GM03348 (cell line): ENCODE results near the gene CXCR4.
"Not testable (repeated sequence)": the region's sequence is repeated elsewhere in the genome, so short reads cannot be mapped to it uniquely, and the experiment has no call there.

Experiments
- DNase-seq: peaks from one replicate; pipeline ENCODE4 v3.0.0; 2012; ENCODE audit warnings: low spot score

Gene CXCR4

DNA sequence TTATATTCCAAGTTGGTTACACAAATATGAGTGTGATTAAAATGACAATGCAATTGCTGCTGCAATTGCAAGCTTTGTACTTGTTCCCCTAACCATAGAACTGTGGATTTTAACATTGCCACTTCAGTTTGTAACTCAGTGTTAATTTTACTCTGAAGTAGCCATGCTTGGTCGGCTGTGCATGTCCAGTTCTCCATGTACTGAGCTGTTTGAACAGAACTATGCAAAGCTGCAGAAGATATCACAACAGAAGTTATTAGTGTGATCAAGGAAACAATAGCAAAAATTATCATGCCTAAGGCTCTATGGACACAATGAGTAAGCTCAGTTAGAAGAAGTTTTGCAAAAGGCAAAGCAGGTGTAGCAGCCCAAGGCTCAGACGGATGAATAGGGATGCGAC is 45.3 kb downstream of the CXCR4 start:
- DNase-seq = no peak

- not testable (repeated sequence) for DNase-seq
Observed at GRCh38 chr2:136071887-136072286, 46.1 kb downstream of the CXCR4 start.

DNA sequence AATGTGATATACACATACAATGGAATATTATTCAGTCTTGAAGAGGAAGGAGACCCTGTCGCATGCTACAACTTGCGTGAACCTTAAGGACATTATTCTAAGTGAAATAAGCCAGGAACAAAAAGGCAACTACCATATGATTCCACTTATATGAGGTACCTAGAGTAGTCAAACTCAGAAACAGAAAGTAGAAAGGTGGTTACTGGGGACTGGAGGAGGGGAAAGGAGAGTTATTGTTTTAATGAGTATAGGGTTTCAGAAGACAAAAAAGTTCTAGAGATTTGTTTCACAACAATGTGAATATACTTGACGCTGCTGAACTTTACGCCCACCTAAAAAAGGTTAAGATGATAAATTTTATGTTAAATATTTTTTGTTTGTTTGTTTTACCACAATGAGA is 47.0 kb downstream of the CXCR4 start:
- DNase-seq = no peak

GRCh38 chr2:136069773-136070172 is 48.2 kb downstream of the CXCR4 start:
- no peak for DNase-seq

DNA sequence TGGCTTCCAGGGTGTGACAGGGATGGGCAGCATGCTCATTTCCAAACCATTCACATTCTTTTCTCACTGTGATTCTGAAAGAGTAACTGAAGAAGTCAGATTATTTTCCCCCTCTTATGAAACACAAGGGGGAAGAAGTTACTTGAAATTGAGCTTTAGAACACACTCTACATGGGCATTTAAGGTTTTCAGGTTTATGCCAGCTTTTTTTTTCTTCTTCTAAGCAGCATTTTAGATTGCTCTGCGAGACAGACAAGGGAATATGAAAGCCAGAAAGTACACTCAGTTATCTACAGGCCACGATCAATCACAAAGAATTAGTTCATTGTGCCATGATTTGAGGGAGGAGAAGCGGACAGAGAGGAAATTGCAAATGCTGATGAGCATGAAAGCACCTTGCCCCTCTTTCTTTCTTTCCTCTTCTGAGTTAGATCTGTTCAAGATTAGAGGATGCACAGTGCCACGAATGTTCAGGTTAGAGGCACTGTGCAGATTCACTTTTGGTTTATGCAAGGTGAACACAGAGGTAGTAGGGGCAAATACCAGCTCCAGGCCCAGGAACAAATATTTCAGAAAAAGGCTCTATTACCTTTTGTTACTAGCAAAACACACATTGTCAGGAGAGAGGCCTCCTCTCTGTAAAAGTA is 49.2 kb downstream of the CXCR4 start:
- DNase-seq = no peak

DNA sequence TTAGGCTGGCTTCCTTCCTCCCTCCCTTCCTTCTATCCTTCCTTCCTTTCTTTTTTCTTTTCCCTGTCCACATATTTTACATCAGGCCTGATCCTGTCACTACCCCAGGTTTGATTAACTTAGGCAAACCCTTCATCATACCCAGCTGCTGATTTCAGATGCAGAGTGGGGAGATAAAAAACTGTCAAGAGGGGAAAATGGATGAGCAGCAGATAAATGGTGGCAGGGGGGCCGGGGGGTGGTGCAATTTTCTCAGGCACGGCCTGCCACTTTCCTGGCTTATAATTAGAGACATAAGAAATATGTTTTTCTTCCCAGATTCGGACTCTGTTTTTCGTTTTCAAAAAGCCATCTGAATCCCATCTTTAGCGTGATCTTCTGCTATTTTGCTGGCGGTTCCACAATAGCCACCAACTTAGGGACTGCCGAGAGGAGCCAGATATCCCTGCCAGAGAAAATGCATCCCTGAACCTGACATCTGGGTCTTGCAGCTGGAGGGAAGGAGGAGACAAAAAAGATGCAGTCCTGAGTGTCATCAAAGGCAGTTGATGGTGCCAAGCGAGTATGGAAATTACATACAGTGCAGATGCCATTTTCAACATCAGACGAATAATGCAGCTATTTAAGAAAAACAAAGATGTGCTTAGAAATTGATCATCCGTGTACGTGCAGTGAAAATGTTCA is 49.9 kb downstream of the CXCR4 start:
- no peak for DNase-seq

GRCh38 chr2:136067459-136067858 is 50.5 kb downstream of the CXCR4 start:
- no peak for DNase-seq

GRCh38 chr2:136065907-136066306 is 52.0 kb downstream of the CXCR4 start:
- DNase-seq = no peak

- DNase-seq = no peak
Observed at GRCh38 chr2:136065384-136065783, 52.6 kb downstream of the CXCR4 start.
